Measurements from ENCODE around the gene FAM83B.
"Not testable (repeated sequence)": the region's sequence is repeated elsewhere in the genome, so short reads cannot be mapped to it uniquely, and the experiment has no call there.

The FAM83B gene

GRCh38 chr6:54846243-54846856 is at the start of gene FAM83B:
TSS of gene FAM83B (plus strand) at chr6:54846771. CDS start at chr6:54870247, 23,476 bp downstream.
- no peak for DNase-seq (ENCODE audit: low spot score)

- not testable (repeated sequence) for DNase-seq (ENCODE audit: low spot score)
Observed at GRCh38 chr6:54796918-54797317, 49.7 kb upstream of the FAM83B start.

- no peak for DNase-seq (ENCODE audit: low spot score)
Observed at GRCh38 chr6:54800050-54800600, 46.4 kb upstream of the FAM83B start.

GRCh38 chr6:54801244-54801643 is 45.3 kb upstream of the FAM83B start:
- DNase-seq (ENCODE audit: low spot score) = no peak

GRCh38 chr6:54801669-54802068 is 44.9 kb upstream of the FAM83B start:
- DNase-seq (ENCODE audit: low spot score) = no peak

GRCh38 chr6:54802775-54803634 is 43.6 kb upstream of the FAM83B start:
- no peak for DNase-seq (ENCODE audit: low spot score)

- DNase-seq (ENCODE audit: low spot score) = no peak
Observed at GRCh38 chr6:54805077-54805476, 41.5 kb upstream of the FAM83B start.

GRCh38 chr6:54810147-54810546 is 36.4 kb upstream of the FAM83B start:
- DNase-seq (ENCODE audit: low spot score) = no peak

GRCh38 chr6:54813892-54814291 is 32.7 kb upstream of the FAM83B start:
- no peak for DNase-seq (ENCODE audit: low spot score)

- no peak for DNase-seq (ENCODE audit: low spot score)
Observed at GRCh38 chr6:54817236-54817635, 29.3 kb upstream of the FAM83B start.

- DNase-seq (ENCODE audit: low spot score) = no peak
Observed at GRCh38 chr6:54817834-54818233, 28.7 kb upstream of the FAM83B start.

- DNase-seq (ENCODE audit: low spot score) = not testable (repeated sequence)
Observed at GRCh38 chr6:54824225-54824624, 22.3 kb upstream of the FAM83B start.

- DNase-seq (ENCODE audit: low spot score) = no peak
Observed at GRCh38 chr6:54827010-54827409, 19.6 kb upstream of the FAM83B start.

- no peak for DNase-seq (ENCODE audit: low spot score)
Observed at GRCh38 chr6:54830216-54830615, 16.4 kb upstream of the FAM83B start.

- DNase-seq (ENCODE audit: low spot score) = no peak
Observed at GRCh38 chr6:54835176-54835575, 11.4 kb upstream of the FAM83B start.

GRCh38 chr6:54846857-54847674 is 495 bp downstream of the FAM83B start:
- DNase-seq (ENCODE audit: low spot score) = no peak

- no peak for DNase-seq (ENCODE audit: low spot score)
Observed at GRCh38 chr6:54847799-54848597, 1.4 kb downstream of the FAM83B start.

GRCh38 chr6:54850114-54850513 is 3.5 kb downstream of the FAM83B start:
- DNase-seq (ENCODE audit: low spot score) = no peak

- DNase-seq (ENCODE audit: low spot score) = no peak
Observed at GRCh38 chr6:54856129-54856528, 9.6 kb downstream of the FAM83B start.

GRCh38 chr6:54860132-54860531 is 13.6 kb downstream of the FAM83B start:
- DNase-seq (ENCODE audit: low spot score) = no peak

GRCh38 chr6:54860739-54861138 is 14.2 kb downstream of the FAM83B start:
- no peak for DNase-seq (ENCODE audit: low spot score)

All from CD4-positive, alpha-beta T cell treated with Interleukin-15 for 4 hours (primary cell).